CD4-positive, alpha-beta T cell (primary cell): Measurements from ENCODE around the gene TMEM121B. TPM values are rescaled to one million over a fixed set of nuclear protein-coding genes. Genes with fewer than 3 reads are reported as not detected.

Experiments
- ATAC-seq: fragments of 200-7000 bp; cut with Tn5 transposase; one replicate; pipeline ENCODE4 v1.10.0; 2022; ENCODE audit warnings: mild to moderate bottlenecking; ENCODE audit not compliant: poor library complexity
- CTCF ChIA-PET: fragments of 350-600 bp; sonication (Branson Sonifier 250); formaldehyde crosslinking; loops from one replicate; lab custom pipeline; 2021; ENCODE audit warnings: antibody characterized with exemption, inconsistent platforms; lab: Charles Lee
- POLR2A ChIA-PET: fragments of 350-600 bp; sonication (Branson Sonifier 250); formaldehyde crosslinking; loops from one replicate; lab custom pipeline; 2021; ENCODE audit warnings: antibody characterized with exemption, inconsistent platforms; lab: Charles Lee
- DNase-seq, 14 experiments: peaks; one replicate each; pipeline ENCODE4 v3.0.0-alpha.2; 2013 to 2020; ENCODE audit warnings: mixed read lengths in 2 of 14
- H3K27ac ChIP-seq, 2 donors: one replicate each; pipeline versions ENCODE4 v1.5.1 to v1.7.0; 2013; ENCODE audit warnings: low read length in 2 of 2, low read depth in 1 of 2, mild to moderate bottlenecking in 1 of 2
- H3K27me3 ChIP-seq, 2 experiments: 1 replicate in 1 of 2; 2 replicates in 1 of 2; pipeline versions ENCODE4 v1.6.1 to v1.7.0; 2013; ENCODE audit warnings: low read length in 2 of 2, control low read depth in 1 of 2, mild to moderate bottlenecking in 1 of 2, moderate library complexity in 1 of 2; ENCODE audit not compliant: insufficient read depth in 2 of 2, control insufficient read depth in 1 of 2
- H3K36me3 ChIP-seq: one replicate; pipeline ENCODE4 v1.6.1; 2013; ENCODE audit warnings: low read length, control low read depth; ENCODE audit not compliant: insufficient read depth
- H3K4me1 ChIP-seq: one replicate; pipeline ENCODE4 v1.6.1; 2013; ENCODE audit warnings: low read length, control low read depth; ENCODE audit not compliant: insufficient read depth
- H3K4me3 ChIP-seq: one replicate; pipeline ENCODE4 v1.5.1; 2013; ENCODE audit warnings: mild to moderate bottlenecking, low read length, moderate library complexity
- H3K9me3 ChIP-seq, 2 experiments: 1 replicate in 1 of 2; 2 replicates in 1 of 2; pipeline versions ENCODE4 v1.6.1 to v1.7.0; 2013; ENCODE audit warnings: low read length in 2 of 2, mild to moderate bottlenecking in 2 of 2, control low read depth in 1 of 2, moderate library complexity in 1 of 2; ENCODE audit not compliant: control insufficient read depth in 1 of 2, insufficient read depth in 1 of 2
- H3K27ac Mint-ChIP-seq: one replicate; pipeline ENCODE4 v1.8.0; 2020; ENCODE audit warnings: mixed read lengths
- H3K27me3 Mint-ChIP-seq: one replicate; pipeline ENCODE4 v1.8.0; 2021; ENCODE audit warnings: mixed read lengths
- H3K36me3 Mint-ChIP-seq: one replicate; pipeline ENCODE4 v1.8.0; 2021; ENCODE audit warnings: low read depth, mixed read lengths
- H3K4me1 Mint-ChIP-seq: one replicate; pipeline ENCODE4 v1.8.0; 2021; ENCODE audit warnings: low read depth, mixed read lengths
- H3K4me3 Mint-ChIP-seq: one replicate; pipeline ENCODE4 v1.8.0; 2020; ENCODE audit warnings: mild to moderate bottlenecking, mixed read lengths
- H3K9me3 Mint-ChIP-seq: one replicate; pipeline ENCODE4 v1.8.0; 2020; ENCODE audit warnings: mixed read lengths
- intact Hi-C, 2 experiments: fragments of 100-400 bp; cut with DNase I in 1 of 2; cut with micrococcal nuclease in 1 of 2; formaldehyde crosslinking; loops; one replicate each; pipeline versions ENCODE4 v1.15.1 to v1.9.0; 2023 to 2025; cut with DNase I, micrococcal nuclease
- total RNA-seq, 174 experiments: library from RNA in 2 of 174; stranded (reverse) in 2 of 174; gene quantifications; one replicate each; pipeline ENCODE4 v1.2.3 and lab custom pipeline; 2021 to 2026
- TF ChIP-seq, protein P1 (sequence below): fragments of 200-600 bp; IDR thresholded peaks from one replicate; pipeline ENCODE4 v1.8.0; 2022; ENCODE audit warnings: antibody characterized with exemption, mild to moderate bottlenecking

The TMEM121B gene
- total RNA-seq, 2 experiments from 2014 or later, result 0.05 to 0.08 TPM

DNA sequence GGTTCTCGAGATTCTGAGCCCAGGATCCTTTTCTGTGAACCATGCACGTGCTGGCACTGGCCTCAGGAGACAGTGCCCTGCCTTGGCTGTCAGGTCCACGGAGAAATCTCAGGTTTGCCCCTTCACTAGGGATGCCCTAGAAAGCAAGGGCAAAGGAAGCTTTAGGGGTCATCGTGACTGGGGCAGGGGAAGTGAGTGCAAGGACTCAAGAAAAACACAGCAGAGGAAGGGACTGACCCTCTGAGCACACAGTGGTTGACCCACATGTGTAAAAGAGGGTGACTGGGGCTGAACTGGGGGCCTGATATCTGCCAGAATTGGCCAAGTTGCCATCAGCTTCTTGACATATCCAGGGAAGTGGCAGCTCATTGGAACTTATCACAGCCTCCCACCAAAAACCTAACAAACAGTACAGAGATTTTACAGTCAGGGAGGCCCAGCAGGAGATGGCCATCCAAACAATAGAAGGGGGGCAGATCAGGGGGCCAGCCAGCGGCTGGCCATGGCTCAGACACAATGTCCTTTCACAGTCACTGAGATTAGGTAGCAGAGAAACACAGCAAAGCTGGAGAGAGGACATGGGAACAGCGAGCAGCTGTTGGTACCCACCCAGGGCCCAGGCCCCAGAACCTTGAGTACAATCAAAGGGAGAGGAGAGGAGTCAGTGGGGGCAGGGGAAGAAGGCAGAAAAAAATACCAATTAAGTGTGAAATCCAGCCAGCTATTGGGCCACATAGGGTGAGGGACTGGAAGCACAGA lies 4.4 kb downstream of the TMEM121B start:
- POLR2A ChIA-PET, result interaction anchor here (1.2 to 3.8 kb wide), 8 partner anchors 10 to 42 kb away, joined by 3 to 42 read pairs (median 5); no protein-coding TSS in a partner anchor
- H3K27me3 Mint-ChIP-seq, result peaks cover 5% of the 10 kb centered on the region
- ATAC-seq, result no peak
- TF ChIP-seq, protein P1, sequence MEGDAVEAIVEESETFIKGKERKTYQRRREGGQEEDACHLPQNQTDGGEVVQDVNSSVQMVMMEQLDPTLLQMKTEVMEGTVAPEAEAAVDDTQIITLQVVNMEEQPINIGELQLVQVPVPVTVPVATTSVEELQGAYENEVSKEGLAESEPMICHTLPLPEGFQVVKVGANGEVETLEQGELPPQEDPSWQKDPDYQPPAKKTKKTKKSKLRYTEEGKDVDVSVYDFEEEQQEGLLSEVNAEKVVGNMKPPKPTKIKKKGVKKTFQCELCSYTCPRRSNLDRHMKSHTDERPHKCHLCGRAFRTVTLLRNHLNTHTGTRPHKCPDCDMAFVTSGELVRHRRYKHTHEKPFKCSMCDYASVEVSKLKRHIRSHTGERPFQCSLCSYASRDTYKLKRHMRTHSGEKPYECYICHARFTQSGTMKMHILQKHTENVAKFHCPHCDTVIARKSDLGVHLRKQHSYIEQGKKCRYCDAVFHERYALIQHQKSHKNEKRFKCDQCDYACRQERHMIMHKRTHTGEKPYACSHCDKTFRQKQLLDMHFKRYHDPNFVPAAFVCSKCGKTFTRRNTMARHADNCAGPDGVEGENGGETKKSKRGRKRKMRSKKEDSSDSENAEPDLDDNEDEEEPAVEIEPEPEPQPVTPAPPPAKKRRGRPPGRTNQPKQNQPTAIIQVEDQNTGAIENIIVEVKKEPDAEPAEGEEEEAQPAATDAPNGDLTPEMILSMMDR, result no peak
- Histone ChIP-seq H3K36me3 (no peaks in the 10 kb centered on the region), H3K4me3 (peak overlapping the region; percentile 7), H3K27ac (peak overlapping the region; percentile 18 to 67), H3K9me3 (peaks cover 0 to 4% of the 10 kb centered on the region in 2 experiments), H3K27me3 (peaks cover 4 to 5% of the 10 kb centered on the region in 2 experiments), H3K4me1 (peaks cover 71% of the 10 kb centered on the region)
- no peak for DNase-seq
- peaks cover 8% of the 10 kb centered on the region for H3K36me3 Mint-ChIP-seq
- CTCF ChIA-PET, result interaction anchor here (2.1 to 2.9 kb wide), 2 partner anchors 10 to 55 kb away, joined by 5 to 7 read pairs; no protein-coding TSS in a partner anchor
- peak overlapping the region; percentile 80 for H3K27ac Mint-ChIP-seq
- peak overlapping the region; percentile 67 for H3K4me3 Mint-ChIP-seq
- no peaks in the 10 kb centered on the region for H3K9me3 Mint-ChIP-seq
- H3K4me1 Mint-ChIP-seq, result peaks cover 75% of the 10 kb centered on the region
- intact Hi-C loops, result loop anchor here (2.0 to 5.0 kb wide), 3 partner anchors 28 to 41 kb away; partner anchors contain the start of gene HDHD5 (in 2 of the 2)

DNA sequence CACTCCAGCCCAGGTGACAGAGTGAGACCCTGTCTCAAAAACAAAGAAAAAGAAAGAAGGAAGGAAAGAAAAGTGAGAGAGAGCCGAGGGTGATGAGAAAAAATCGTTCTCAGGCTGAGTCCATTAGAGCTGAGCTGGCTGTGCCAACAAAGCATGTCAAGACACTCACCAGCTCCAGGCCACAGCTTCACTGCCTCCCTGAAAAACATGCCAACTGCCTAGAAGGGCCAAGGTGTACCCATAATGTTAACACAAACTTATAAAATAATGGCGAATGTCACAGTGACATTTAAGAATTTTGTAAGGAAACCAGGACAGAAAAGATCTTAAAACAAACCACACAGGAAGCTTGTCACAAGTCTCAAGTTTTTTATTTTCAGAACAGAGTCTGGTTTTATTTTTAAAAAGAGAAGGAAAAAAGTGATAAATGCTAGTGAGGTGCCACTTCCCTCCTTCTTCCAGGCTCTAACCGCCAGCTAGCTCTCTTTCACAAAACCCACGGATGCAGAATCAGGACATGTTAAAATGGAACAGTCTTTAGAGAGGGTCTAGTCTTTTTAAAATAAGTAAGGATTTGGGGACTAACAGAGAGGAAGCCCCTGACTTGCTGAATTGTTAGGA lies 5.1 kb downstream of the TMEM121B start:
- Mint-ChIP-seq H3K36me3 (peaks cover 14% of the 10 kb centered on the region), H3K27ac (peak overlapping the region; percentile 80), H3K4me3 (peak overlapping the region; percentile 67), H3K27me3 (no peaks in the 10 kb centered on the region), H3K9me3 (no peaks in the 10 kb centered on the region), H3K4me1 (peaks cover 77% of the 10 kb centered on the region)
- no peaks in the 10 kb centered on the region for H3K27me3 ChIP-seq
- H3K27ac ChIP-seq, result peak overlapping the region; percentile 18 to 67
- CTCF ChIA-PET, result interaction anchor here (2.1 to 2.9 kb wide), 2 partner anchors 10 to 56 kb away, joined by 5 to 7 read pairs; no protein-coding TSS in a partner anchor
- H3K4me3 ChIP-seq, result peak overlapping the region; percentile 7
- peaks cover 65% of the 10 kb centered on the region for H3K4me1 ChIP-seq
- no peaks in the 10 kb centered on the region for H3K36me3 ChIP-seq
- ATAC-seq (no peak), DNase-seq (peak in 1 of 14 experiments; percentile 40)
- no peaks in the 10 kb centered on the region for H3K9me3 ChIP-seq
- POLR2A ChIA-PET, result interaction anchor here (0.7 to 3.8 kb wide), 9 partner anchors 9 to 41 kb away, joined by 3 to 42 read pairs (median 3); no protein-coding TSS in a partner anchor
- intact Hi-C loops, result loop anchor here (2.0 to 5.0 kb wide), 3 partner anchors 27 to 41 kb away; partner anchors contain the start of gene HDHD5 (in 2 of the 2)
- TF ChIP-seq, protein P1, result no peak

DNA sequence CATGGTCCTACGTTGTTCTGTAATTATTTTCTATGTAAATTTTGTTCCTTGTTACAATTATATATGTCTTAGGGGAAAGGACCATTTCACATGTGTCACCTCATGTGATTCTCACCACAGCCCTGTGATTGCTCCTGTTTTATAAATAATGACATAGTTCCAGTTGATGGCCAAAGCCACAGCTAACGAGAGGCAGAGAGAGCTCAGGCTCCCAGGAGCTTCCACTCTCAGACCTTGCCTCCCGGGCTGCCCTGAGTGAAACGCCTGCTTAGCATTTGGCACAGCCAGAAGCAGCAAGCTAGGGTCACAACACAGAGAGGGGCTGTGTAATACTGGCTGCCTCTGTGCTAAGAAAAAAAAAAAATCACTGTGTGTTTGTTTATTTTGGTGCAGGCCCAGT lies 5.9 kb downstream of the TMEM121B start:
- TF ChIP-seq, protein P1, result no peak
- Histone ChIP-seq H3K36me3 (no peaks in the 10 kb centered on the region), H3K4me1 (peaks cover 64% of the 10 kb centered on the region), H3K9me3 (no peaks in the 10 kb centered on the region), H3K27ac (peak overlapping the region in 1 of 2 donors; percentile 18), H3K27me3 (no peaks in the 10 kb centered on the region), H3K4me3 (no peak overlapping the region)
- H3K9me3 Mint-ChIP-seq, result no peaks in the 10 kb centered on the region
- ChIA-PET CTCF (interaction anchor here (0.6 to 2.9 kb wide), 3 partner anchors 9 to 56 kb away, joined by 3 to 7 read pairs (median 5); no protein-coding TSS in a partner anchor), POLR2A (interaction anchor here (0.7 to 3.8 kb wide), 6 partner anchors 8 to 40 kb away, joined by 3 to 42 read pairs (median 4); no protein-coding TSS in a partner anchor)
- ATAC-seq (no peak), DNase-seq (no peak)
- H3K4me1 Mint-ChIP-seq, result peaks cover 83% of the 10 kb centered on the region
- no peak overlapping the region for H3K4me3 Mint-ChIP-seq
- H3K27ac Mint-ChIP-seq, result peak overlapping the region; percentile 80
- intact Hi-C loops, result loop anchor here (5.0 kb wide), 1 partner anchor 42 kb away; the partner anchor contains the start of gene HDHD5 (in 2 of the 2)
- peaks cover 18% of the 10 kb centered on the region for H3K36me3 Mint-ChIP-seq
- H3K27me3 Mint-ChIP-seq, result no peaks in the 10 kb centered on the region
